SHP77 (cell line): ENCODE data around the gene RPTOR.
"Not testable (repeated sequence)": the region's sequence is repeated elsewhere in the genome, so short reads cannot be mapped to it uniquely, and the experiment has no call there.

Experiments used
- DNase-seq, 2 experiments: peaks; one replicate each; lab custom pipeline; 2025; lab: John Stamatoyannopoulos, UW

The RPTOR gene

GRCh38 chr17:80544655-80545498 is at the start of gene RPTOR:
Gene RPTOR (plus strand): TSS chr17:80544838. CDS start chr17:80545630, 792 bp downstream.
- peak; percentile 87 to 95 for DNase-seq

GRCh38 chr17:80497726-80498241 is 46.9 kb upstream of the RPTOR start:
- no peak for DNase-seq

- DNase-seq: peak; percentile 37 to 51
Measured at GRCh38 chr17:80498242-80498919, 46.3 kb upstream of the RPTOR start.

GRCh38 chr17:80498920-80499410 is 45.7 kb upstream of the RPTOR start:
- DNase-seq: no peak

- no peak for DNase-seq
Measured at GRCh38 chr17:80499560-80499959, 45.1 kb upstream of the RPTOR start.

- no peak for DNase-seq
Measured at GRCh38 chr17:80499961-80500665, 44.5 kb upstream of the RPTOR start.

- DNase-seq: no peak
Measured at GRCh38 chr17:80501741-80502577, 42.7 kb upstream of the RPTOR start.

- no peak for DNase-seq
Measured at GRCh38 chr17:80502578-80502877, 42.1 kb upstream of the RPTOR start.

GRCh38 chr17:80503031-80503430 is 41.6 kb upstream of the RPTOR start:
- no peak for DNase-seq

GRCh38 chr17:80503921-80504320 is 40.7 kb upstream of the RPTOR start:
- no peak for DNase-seq

GRCh38 chr17:80504686-80505413 is 39.8 kb upstream of the RPTOR start:
- no peak for DNase-seq

GRCh38 chr17:80507177-80507576 is 37.5 kb upstream of the RPTOR start:
- not testable (repeated sequence) for DNase-seq

- DNase-seq: no peak
Measured at GRCh38 chr17:80507965-80508364, 36.7 kb upstream of the RPTOR start.

GRCh38 chr17:80509311-80509710 is 35.3 kb upstream of the RPTOR start:
- no peak for DNase-seq

- no peak for DNase-seq
Measured at GRCh38 chr17:80510132-80510531, 34.5 kb upstream of the RPTOR start.

- no peak for DNase-seq
Measured at GRCh38 chr17:80510772-80511171, 33.9 kb upstream of the RPTOR start.

- DNase-seq: peak in 1 of 2 experiments; percentile 31
Measured at GRCh38 chr17:80511222-80512180, 33.1 kb upstream of the RPTOR start.

- no peak for DNase-seq
Measured at GRCh38 chr17:80512233-80512632, 32.4 kb upstream of the RPTOR start.

- no peak for DNase-seq
Measured at GRCh38 chr17:80513201-80513600, 31.4 kb upstream of the RPTOR start.

GRCh38 chr17:80513892-80514291 is 30.7 kb upstream of the RPTOR start:
- no peak for DNase-seq
